ENCODE data around the gene RPL12.

DNA sequence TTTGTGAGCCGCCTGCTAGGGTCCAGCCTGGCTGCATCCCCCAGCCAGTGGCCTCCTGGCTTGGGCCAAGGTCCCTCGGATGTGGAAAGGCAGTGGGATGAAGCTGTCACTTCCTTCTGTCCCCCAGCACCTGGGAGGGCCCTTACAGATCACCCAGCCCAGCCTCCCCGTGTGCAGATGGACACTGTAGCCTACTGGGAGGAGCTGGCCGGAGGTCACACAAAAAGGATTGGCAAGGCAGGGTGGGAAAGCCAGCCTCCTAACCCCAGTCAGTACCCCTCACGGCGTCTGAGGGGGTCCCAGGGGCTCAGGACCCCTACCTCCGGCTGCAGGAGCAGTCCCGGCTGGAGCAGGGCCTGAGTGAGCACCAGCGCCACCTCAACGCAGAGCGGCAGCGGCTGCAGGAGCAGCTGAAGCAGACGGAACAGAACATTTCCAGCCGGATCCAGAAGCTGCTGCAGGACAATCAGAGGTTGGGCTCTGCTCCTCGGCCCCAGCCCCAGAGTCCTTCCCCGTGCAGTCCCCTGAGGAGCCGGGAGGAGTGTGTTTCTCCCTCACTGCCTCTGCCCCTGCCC is 28.4 kb upstream of the RPL12 start:
- TF ChIP-seq PHF8 (IDR thresholded peaks at IDR 0.05; ENCODE audit: borderline replicate concordance, low read depth) (no peak), CBX8 (IDR thresholded peaks at IDR 0.05) (no peak), POLR2A (IDR thresholded peaks at IDR 0.05; ENCODE audit: low read length) (no peak), HOXA7 (CRISPR knock-in tag; IDR thresholded peaks at IDR 0.05) (no peak), CHD4 (IDR thresholded peaks at IDR 0.05; ENCODE audit: borderline replicate concordance) (no peak), MAFK (IDR thresholded peaks at IDR 0.05; ENCODE audit: partially characterized antibody) (no peak), CHD2 (IDR thresholded peaks at IDR 0.05; ENCODE audit: low read length, partially characterized antibody) (no peak), RNF2 (IDR thresholded peaks at IDR 0.05; ENCODE audit: borderline replicate concordance, low read depth) (no peak), POLR2AphosphoS2 (conservative IDR thresholded peaks at IDR 0.05; ENCODE audit: low read length) (no peak), EP300 (IDR thresholded peaks at IDR 0.05) (no peak), ZFP36 (IDR thresholded peaks at IDR 0.05; ENCODE audit: borderline replicate concordance, partially characterized antibody) (no peak)
- TF ChIP-seq, protein P1, sequence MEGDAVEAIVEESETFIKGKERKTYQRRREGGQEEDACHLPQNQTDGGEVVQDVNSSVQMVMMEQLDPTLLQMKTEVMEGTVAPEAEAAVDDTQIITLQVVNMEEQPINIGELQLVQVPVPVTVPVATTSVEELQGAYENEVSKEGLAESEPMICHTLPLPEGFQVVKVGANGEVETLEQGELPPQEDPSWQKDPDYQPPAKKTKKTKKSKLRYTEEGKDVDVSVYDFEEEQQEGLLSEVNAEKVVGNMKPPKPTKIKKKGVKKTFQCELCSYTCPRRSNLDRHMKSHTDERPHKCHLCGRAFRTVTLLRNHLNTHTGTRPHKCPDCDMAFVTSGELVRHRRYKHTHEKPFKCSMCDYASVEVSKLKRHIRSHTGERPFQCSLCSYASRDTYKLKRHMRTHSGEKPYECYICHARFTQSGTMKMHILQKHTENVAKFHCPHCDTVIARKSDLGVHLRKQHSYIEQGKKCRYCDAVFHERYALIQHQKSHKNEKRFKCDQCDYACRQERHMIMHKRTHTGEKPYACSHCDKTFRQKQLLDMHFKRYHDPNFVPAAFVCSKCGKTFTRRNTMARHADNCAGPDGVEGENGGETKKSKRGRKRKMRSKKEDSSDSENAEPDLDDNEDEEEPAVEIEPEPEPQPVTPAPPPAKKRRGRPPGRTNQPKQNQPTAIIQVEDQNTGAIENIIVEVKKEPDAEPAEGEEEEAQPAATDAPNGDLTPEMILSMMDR (IDR thresholded peaks at IDR 0.05): no peak

Data from A549 (cell line).